ENCODE measurements around the gene ISM1. TPM values are rescaled to one million over a fixed set of nuclear protein-coding genes. Genes with fewer than 3 reads are reported as not detected.

Gene ISM1
- total RNA-seq, 1 donor from 2014 or later: 1.5 TPM

DNA sequence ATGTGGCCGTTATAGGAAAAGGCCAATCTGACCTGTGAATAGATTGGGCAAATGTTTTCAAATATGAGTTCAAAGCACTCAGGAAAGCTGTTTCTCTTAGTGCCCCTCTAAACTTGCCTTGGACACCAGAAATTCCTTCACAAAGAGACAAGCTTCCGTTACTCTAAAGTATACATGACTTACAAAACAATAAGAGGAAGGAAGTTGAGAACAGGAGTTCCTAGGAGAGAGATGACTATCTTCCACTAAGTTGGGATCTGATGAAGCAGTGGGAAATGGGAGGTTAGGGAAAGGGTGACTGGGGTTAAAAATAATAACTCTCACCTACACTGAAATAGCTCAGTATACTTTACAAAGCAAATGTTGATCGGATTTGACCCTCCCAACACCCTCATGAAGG, 50.0 kb downstream of the ISM1 start:
- peak; percentile 15 for ATAC-seq (ENCODE audit: poor library complexity)
- no peak for DNase-seq
- intact Hi-C loops (cut with DNase I): no loop called here

DNA sequence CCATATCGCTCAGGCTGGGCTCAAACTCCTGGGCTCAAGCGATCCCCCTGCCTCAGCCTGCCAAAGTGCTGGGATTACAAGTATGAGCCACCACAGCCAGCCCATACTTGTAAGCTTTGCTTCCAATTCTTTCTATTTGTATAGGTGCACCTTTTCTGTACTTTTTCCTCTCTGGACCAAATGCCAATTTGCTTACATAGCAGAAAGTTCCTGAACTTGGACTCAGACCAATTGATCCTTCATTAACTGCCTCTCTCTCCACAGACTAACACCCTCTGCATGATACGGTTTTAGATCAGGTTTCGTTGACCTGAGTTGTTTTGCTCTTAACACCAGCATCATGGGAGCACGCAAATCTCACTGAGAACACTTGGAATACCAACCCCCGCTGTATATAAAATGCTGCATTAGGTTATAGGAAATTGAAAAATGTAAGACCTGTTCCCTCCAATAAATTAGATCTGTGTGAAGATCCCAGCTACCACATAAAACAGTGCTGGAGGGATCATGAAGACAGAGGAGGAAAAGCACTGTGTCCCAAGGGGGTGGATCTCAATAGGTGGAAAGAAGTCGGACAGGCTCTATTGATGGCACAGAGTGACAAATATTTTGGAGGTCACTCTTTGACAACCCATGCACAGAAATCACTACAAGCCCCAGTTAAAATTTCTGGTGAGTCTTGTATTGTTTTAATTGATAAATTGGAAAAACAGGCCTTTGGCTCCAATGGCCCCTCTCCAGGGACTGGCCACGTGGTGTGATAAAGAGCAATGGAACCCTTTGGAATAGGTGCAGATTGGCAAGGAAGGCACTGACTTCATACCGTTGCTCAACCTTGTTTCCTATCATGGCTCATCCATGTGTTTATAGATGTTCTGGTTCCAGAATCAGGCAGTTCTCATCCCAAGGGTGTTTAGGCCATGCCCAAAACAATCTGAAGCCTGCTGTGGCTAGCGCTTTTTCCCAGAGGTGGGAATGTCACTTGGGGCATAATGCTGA, 51.2 kb downstream of the ISM1 start:
- DNase-seq: no peak
- no peak for ATAC-seq (ENCODE audit: poor library complexity)
- intact Hi-C loops (cut with DNase I): no loop called here

DNA sequence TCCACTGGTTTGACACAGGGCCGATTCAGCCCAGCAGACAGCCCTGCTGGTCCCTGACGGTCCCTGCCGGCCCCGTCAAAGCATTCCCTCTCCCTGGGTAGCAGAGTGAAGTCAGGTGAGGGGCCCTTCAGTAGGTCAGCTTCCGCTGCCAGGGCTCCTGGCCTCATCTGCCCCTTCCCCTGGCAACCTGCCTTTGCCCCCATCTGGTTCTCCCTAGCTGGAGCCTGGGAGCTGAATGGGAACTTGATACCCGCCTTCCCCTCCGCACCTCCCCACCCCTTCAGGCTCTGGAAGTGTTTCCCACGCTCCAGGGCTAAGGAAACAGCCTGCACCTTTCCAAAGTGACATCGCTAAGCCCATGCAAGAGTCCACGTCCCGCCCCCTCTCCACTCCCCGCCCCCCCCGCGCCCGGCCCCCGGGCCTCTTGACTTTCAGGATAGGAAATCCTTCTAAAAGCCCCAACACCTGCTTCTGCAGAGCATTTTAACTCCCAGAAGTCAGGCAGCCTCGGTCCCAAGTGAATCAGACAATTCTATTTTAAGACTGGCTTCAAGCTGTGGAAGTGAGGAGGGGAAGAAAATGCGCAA, 53.3 kb downstream of the ISM1 start:
- no peak for DNase-seq
- ATAC-seq (ENCODE audit: poor library complexity): no peak
- intact Hi-C loops (cut with DNase I): no loop called here

DNA sequence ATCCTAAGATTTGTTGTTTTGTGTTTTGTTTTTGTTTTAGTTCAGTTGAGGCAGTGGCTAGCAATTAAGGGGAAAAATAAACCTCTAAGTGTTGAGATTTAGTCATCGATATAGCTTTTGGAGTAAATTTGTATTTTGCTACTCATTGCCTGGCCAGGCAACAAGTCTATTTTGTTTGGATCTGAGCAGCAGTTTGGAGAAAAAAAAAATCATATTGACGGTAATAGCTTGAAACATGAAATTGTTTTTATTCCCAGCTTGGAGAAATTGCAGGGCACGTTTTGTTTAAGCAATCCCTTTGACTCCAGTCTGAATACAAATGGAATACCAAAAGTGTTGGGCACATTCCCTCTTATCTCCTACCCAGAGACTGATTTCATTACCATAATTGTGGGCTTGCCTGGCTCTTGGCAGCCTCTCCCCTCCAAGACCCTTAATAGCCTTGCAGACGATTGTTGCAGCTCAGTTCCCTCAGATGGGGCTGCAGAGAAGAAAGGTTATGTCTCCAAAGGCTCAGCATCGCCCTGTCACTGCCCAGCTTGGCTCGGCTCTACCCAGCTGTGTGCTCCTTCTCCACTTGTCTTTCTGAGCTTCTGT, 56.0 kb downstream of the ISM1 start:
- DNase-seq (no peak), ATAC-seq (ENCODE audit: poor library complexity) (no peak)
- intact Hi-C loops (cut with DNase I): no loop called here

DNA sequence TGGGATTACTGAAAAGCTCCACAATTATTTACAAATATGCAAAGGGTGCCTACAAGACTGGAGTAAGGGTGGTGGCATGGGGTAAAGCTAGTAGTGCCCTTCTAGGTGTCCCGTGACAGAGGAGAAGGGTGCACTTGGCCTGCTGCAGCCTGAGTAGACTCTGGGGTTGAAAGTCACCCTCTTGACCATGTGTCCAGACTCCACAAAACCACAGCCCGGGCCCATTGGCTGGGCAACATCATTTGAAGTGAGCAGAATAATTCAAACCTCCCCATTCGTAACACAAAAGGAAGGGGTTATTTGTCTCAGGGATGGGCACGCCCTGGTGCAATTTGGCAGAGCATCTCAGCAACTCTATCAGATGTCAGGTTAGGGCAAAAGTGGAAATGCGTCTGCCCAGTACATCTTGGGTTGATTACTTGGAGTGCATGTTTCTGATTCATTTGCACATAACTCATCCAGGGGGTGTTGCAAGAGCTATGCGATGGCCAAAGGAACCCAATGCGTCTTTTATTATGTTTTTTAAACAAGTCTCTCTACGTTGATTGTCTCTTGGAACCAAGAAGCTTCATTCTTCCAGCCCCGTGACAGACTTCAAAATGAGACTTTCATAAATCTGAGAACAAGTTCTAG, 56.7 kb downstream of the ISM1 start:
- intact Hi-C loops (cut with DNase I): no loop called here
- DNase-seq: no peak
- ATAC-seq (ENCODE audit: poor library complexity): no peak

DNA sequence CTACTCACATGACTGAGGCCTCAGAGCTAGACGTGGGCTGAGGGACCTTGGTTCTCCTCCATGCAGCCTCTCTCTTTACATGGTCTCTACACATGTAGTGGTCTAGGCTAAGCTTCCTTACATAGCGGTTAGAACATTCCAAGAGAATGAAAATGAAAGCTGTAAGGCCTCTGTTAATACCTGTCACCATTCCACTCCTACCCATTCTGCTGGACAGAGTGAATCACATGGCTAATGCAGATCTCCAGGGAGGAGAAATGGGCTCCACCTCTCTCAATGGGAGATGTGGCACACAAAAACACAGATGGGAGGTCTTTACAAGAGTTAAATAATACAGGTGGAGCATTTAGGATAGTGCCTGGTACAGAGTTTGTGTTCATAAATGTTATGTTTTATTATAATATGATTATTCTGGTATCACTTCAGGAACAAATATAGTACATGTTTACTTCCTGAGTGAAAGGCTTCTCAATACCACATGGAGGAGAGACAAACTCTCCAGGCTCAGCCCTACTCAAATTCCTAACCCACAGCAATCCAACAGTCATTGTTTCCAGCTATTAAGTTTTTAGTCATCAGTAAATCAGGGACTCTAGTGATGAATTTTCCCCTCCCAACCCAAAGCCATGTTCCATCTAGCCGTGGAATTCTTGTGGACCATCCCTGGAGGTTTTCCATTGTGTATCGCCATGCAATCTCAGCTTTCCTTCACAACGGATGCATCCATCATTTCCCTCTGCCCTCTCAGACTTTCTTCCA, 57.9 kb downstream of the ISM1 start:
- no peak for DNase-seq
- no peak for ATAC-seq (ENCODE audit: poor library complexity)
- intact Hi-C loops (cut with DNase I): no loop called here

DNA sequence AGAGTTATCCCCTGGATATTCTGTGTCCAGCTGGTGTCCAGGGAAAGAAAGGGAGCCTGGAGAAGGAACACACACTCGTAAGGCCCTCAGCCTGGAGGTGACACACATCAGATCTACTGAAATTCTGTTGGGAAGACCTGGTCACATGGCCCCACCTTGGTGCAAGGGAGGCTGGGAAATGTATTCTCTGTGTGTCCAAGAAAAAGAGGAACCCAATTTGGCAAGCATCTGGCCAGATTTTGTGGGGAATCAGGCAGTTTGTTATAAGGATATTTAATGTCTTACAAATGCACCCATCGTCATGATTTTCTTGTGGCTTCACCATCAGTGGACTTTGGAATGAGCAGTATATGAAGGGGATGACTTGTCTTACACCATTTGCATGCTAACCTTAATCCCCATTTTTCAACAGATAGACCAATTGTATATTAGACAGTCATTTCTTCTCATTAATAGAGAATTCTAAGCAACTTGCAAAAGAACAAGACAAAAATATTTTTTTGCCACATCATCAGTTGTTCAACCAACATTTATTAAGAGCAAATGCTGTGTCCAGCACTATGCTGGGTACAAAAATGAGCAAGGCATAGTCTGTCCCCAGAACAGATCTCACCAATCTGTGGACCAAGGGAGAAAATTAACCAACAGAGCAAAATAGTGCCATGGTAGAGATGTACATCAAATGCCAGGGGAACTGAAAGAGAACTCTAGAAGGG, 59.7 kb downstream of the ISM1 start:
- intact Hi-C loops (cut with DNase I): no loop called here

DNA sequence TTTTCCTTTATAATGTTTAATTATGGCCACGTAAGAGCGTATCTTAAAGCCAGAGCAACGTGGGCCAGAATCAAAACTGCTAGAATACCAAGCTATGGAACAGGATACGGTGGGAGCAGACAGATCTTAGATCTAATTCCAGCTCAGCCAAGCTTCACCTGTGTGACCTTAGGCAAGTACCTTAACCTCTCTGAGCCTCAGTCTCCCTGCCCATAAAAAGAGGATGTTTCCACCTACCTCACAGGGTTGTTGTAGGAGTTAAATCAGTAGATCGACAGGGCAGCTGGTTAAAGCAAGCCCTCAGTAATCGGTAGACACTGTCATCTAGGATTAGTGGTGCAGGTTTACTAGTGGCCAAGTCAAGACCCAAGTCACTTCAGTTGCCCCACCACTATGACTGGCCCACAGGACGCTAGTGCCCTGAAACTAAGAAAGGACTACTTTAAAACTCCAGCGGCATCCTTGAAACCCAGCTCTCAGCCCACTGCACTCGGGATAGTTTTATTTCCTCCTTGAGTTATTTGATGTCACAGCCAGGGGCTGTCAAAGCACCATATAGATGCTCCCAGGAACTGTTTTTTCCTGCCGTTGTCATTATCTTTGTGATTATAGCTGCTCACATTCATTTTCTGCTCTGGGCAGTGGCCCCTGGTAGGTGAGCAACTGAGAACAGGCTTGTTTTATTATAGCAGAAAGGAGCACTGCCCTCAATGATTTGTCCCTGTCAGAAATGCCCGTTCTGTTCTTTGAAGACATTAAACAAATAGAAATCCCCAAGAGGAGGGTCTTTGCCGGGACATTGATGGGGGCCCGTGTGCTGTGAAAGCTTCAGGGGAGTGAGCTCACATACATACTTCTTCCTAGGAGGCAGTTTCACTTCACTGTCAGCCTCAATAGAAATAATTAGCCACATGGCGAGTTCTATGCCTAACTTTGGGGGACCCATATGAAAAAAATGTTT, 63.1 kb downstream of the ISM1 start:
- DNase-seq: no peak
- intact Hi-C loops (cut with DNase I): no loop called here

More for the DNA sequence above, 59.7 kb downstream of the ISM1 start:
- DNase-seq (no peak), ATAC-seq (ENCODE audit: poor library complexity) (no peak)

DNA sequence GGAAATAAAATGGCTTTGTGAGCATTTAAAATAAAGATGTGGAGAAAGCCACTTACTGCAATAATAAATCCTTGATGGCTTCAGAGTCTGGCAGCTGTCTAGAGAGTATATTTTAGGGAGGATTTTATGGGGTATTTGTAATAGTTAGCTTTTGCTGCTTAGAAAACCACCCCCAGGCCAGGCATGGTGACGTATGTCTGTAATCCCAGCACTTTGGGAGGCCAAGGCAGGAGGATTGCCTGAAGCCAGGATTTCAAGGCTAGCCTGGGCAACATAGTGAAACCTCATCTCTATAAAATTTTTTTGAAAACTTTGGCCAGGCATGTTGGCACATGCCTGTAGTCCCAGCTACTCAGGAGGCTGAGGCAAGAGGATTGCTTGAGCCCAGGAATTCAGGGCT, 63.8 kb downstream of the ISM1 start:
- ATAC-seq (ENCODE audit: poor library complexity) (no peak), DNase-seq (no peak)
- intact Hi-C loops (cut with DNase I): no loop called here

More for the DNA sequence above, 63.1 kb downstream of the ISM1 start:
- ATAC-seq (ENCODE audit: poor library complexity): no peak

DNA sequence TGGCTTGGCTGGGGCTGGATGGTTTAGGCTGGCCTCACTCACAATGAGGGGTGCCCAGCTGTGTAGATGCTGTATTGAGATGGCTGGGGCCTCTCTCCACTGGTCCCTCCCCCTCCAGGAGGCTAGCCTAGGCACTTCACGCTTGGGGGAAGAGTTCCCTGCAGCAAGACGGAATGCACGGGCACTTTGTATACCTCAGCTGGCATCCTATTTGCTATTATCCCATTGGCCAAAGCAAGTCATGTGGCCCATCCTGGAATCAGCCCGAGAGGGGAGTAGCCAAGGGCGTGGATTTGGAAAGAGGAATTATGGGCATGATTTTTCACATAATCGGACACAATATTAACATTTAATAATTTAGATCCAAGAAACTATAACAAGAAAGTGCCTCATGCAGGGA, 64.3 kb downstream of the ISM1 start:
- DNase-seq (no peak), ATAC-seq (ENCODE audit: poor library complexity) (no peak)
- intact Hi-C loops (cut with DNase I): no loop called here

DNA sequence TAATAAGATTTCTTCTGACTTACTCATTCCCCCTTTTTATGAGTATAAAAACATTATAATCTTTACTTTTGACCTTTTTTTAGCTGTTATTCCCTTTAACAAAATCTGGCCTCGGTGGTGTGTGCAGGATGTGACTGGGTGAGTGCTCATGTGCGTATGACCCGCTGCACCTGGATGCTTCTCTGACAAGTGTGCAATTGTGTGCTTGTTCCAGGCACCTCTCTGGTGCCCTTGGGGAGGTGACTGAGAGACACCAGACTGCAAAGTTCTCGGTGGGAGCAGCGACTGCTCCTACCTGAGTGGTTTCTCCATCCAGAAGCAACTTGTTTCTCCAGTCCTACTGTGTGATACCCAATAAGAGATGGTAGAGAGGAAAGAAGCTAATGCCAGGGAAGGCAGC, 65.0 kb downstream of the ISM1 start:
- ATAC-seq (ENCODE audit: poor library complexity) (no peak), DNase-seq (no peak)
- intact Hi-C loops (cut with DNase I): no loop called here

DNA sequence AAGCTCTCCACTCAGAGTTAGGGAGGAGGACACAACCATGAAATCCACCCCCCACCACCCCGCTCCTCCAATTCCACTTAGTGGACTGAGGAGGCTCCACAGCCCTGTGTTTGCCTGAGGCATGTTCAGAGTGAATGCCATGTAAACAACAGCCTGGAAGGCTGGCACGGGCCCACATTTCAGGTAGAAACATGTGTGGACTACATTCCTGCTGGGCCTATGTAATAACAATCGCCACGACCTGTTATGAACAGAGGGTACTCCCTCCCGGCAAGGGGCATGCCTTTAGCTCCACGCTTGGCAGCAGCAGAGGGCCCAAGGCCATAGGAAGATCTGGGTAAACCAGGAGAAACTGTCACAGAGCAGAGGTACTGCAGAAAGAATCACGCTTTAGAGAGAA, 65.5 kb downstream of the ISM1 start:
- ATAC-seq (ENCODE audit: poor library complexity) (no peak), DNase-seq (no peak)
- intact Hi-C loops (cut with DNase I): no loop called here

DNA sequence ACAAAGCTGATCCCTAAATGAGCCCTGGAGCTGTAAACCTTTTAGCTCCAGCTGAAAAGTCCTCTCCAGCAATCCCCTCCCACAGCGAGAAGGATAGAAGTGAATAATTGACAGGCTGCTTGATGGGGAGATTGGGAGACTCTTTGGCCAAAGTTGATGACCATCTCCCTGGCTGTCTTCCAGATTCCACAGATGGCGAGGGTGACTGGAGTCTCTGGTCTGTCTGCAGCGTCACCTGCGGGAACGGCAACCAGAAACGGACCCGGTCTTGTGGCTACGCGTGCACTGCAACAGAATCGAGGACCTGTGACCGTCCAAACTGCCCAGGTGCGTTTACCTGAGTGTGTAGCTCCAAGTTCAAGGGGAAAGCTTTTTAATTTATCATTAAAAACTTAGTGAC, 67.3 kb downstream of the ISM1 start:
- DNase-seq: no peak
- intact Hi-C loops (cut with DNase I): no loop called here
- no peak for ATAC-seq (ENCODE audit: poor library complexity)

DNA sequence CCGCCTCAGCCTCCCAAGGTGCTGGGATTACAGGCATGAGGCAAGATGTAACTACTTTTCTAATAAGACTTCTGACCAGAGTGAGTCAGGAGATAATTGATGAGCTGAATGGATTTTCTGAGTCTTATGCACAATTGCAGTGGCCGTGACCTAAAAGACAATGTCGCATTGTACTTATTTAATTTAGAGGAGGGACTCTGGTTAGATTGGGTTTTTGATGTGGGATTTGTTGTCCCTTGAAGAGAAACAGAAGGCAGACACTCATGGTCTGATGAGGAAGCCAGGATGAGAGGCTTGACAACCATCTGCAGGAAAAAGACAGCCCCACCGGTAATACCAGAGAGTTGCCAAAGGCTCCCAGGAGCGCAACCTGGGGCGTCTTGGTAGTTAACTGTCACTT, 68.0 kb downstream of the ISM1 start:
- DNase-seq: no peak
- intact Hi-C loops (cut with DNase I): no loop called here
- ATAC-seq (ENCODE audit: poor library complexity): no peak

DNA sequence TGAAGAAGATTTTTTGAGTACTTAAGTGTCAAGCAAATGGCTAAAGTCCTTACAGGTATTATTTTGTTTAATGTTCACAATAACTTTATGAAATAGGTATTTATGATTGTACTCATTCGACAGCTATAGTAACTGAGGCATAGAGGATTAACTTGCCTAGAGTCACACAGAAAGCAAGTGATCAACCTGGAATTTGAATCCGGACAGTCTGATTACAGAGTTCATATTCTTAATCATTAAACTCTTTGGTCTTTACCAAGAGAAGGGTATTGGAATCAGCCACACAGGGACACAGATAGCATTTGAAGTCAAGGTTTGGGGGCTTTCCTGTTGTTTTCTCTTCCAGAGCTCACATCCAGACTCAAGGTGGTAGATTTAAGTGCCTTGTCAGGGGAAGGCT, 69.7 kb downstream of the ISM1 start:
- no peak for ATAC-seq (ENCODE audit: poor library complexity)
- no peak for DNase-seq
- intact Hi-C loops (cut with DNase I): no loop called here

DNA sequence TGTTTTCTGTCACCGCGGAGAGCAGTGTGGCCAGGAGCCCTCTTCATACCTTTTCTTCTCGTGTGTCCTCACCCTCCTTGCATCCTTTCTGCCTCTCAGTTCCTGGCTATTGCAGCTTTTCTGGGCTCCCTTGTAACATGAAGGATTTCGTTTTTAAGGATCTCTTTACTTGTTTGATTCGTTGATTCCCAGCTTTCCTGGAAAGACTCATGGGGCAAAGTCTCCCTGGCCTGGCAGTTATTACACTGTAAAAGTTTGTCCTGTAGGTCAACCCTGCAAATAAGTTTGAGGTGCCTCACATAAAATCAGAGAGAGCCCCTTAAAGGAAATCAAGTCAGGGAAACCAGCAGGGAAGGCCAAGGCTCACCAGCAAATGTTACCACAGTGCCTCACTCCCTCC, 70.1 kb downstream of the ISM1 start:
- intact Hi-C loops (cut with DNase I): no loop called here
- no peak for DNase-seq
- no peak for ATAC-seq (ENCODE audit: poor library complexity)

DNA sequence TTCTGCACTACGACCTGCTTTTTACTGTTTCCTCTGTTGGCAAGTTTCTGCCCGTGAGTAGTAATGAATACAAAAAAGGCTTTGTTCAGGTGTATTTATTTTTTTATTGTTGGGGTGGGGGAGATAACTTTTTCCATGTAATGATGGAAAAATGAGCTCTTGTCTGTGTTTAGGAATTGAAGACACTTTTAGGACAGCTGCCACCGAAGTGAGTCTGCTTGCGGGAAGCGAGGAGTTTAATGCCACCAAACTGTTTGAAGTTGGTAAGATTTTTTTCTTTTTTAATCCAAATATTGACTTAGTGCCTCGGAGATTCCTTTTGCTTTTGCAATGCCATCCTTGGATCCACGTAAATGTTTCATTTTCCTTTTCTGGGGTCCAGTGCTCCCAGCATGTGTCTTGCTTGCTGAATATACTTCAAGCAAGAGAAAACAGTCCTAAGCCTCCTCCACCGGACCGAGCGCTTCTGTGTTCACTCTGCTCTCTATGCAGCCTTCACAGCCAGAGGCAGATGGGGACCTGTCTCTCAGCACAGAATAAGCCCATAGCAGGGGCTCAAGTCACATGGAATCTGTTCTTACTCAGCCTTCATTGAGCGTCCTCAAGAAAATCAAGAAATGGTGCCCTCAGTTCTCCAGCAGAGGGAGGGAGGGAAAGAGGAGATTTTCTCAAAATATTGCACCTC, 71.3 kb downstream of the ISM1 start:
- intact Hi-C loops (cut with DNase I): no loop called here
- ATAC-seq (ENCODE audit: poor library complexity): no peak
- no peak for DNase-seq
